Neural cell (in vitro differentiated cells): ENCODE measurements around the gene IQCM. TPM values are rescaled to one million over a fixed set of nuclear protein-coding genes. Genes with fewer than 3 reads are reported as not detected.

Source experiments
- H2AFZ ChIP-seq: fragments of 200-600, 300-800 bp; sonication (generic), shearing (Covaris generic); 2 replicates; pipeline ENCODE4 v1.6.0; 2014; ENCODE audit warnings: low read depth, mild to moderate bottlenecking, antibody characterized with exemption, low read length, moderate library complexity
- H3F3A ChIP-seq: fragments of 200-600 bp; shearing (Covaris generic); 2 replicates; pipeline ENCODE4 v1.6.1; 2016; ENCODE audit warnings: mild to moderate bottlenecking, moderate library complexity, mixed read lengths, antibody characterized with exemption, low read length; ENCODE audit not compliant: insufficient read depth, poor library complexity, severe bottlenecking
- H3K27ac ChIP-seq: fragments of 200-600, 300-800 bp; sonication (generic), shearing (Covaris generic); 2 replicates; pipeline ENCODE4 v1.5.1; 2014; ENCODE audit warnings: mild to moderate bottlenecking, low read length, moderate library complexity
- H3K27me3 ChIP-seq: fragments of 300-800, 200-600 bp; sonication (generic), shearing (Covaris generic); 2 replicates; pipeline ENCODE4 v1.6.0; 2014; ENCODE audit warnings: mild to moderate bottlenecking, low read depth, low read length, moderate library complexity; ENCODE audit not compliant: insufficient read depth
- H3K36me3 ChIP-seq: fragments of 300-800, 200-600 bp; sonication (generic), shearing (Covaris generic); 2 replicates; pipeline ENCODE4 v1.5.1; 2014; ENCODE audit warnings: mild to moderate bottlenecking, antibody characterized with exemption, low read length, moderate library complexity; ENCODE audit not compliant: insufficient read depth
- H3K4me2 ChIP-seq: fragments of 300-800, 200-600 bp; sonication (generic), shearing (Covaris generic); 2 replicates; pipeline ENCODE4 v1.6.0; 2014; ENCODE audit warnings: mild to moderate bottlenecking, low read length
- H3K4me3 ChIP-seq: fragments of 300-800, 200-600 bp; sonication (generic), shearing (Covaris generic); 2 replicates; pipeline ENCODE4 v1.5.1; 2014; ENCODE audit warnings: mild to moderate bottlenecking, low read length, moderate library complexity
- H3K79me2 ChIP-seq: fragments of 200-600 bp; shearing (Covaris generic); replicated peaks from 2 replicates; pipeline ENCODE4 v1.6.0; 2014; ENCODE audit warnings: mild to moderate bottlenecking, low read length, moderate library complexity; ENCODE audit not compliant: insufficient read depth
- H3K9ac ChIP-seq: fragments of 300-800, 200-600 bp; sonication (generic), shearing (Covaris generic); 2 replicates; pipeline ENCODE4 v1.6.1; 2016; ENCODE audit warnings: mild to moderate bottlenecking, low read length, mixed read lengths
- H3K9me2 ChIP-seq: fragments of 200-600 bp; shearing (Covaris generic); 2 replicates; pipeline ENCODE4 v1.6.1; 2016; ENCODE audit warnings: mild to moderate bottlenecking, low read length, mixed read lengths; ENCODE audit not compliant: insufficient read depth
- H3K9me3 ChIP-seq: fragments of 200-600, 300-800 bp; sonication (generic), shearing (Covaris generic); 2 replicates; pipeline ENCODE4 v1.6.1; 2016; ENCODE audit warnings: mild to moderate bottlenecking, mixed run types, low read length, moderate library complexity, mixed read lengths
- H4K20me1 ChIP-seq: fragments of 200-600 bp; shearing (Covaris generic); 2 replicates; pipeline ENCODE4 v1.6.1; 2016; ENCODE audit warnings: mild to moderate bottlenecking, mixed run types; ENCODE audit not compliant: insufficient read depth
- EP300 ChIP-seq: fragments of 450-650 bp; conservative IDR thresholded peaks from 2 replicates; pipeline ENCODE4 v1.6.1; 2014; ENCODE audit warnings: antibody characterized with exemption, mild to moderate bottlenecking, moderate library complexity; ENCODE audit not compliant: poor library complexity, severe bottlenecking
- EZH2 ChIP-seq: fragments of 200-600, 300-800 bp; shearing (Covaris generic), sonication (generic); IDR thresholded peaks from 2 replicates; pipeline ENCODE4 v1.6.1; 2014; ENCODE audit warnings: antibody characterized with exemption, low read length, borderline replicate concordance, mild to moderate bottlenecking; ENCODE audit not compliant: insufficient read depth, poor library complexity, severe bottlenecking
- MXI1 ChIP-seq: fragments of 450-650 bp; conservative IDR thresholded peaks from 2 replicates; pipeline ENCODE4 v1.6.1; 2014; ENCODE audit warnings: antibody characterized with exemption, mild to moderate bottlenecking; ENCODE audit not compliant: poor library complexity, severe bottlenecking
- POLR2AphosphoS5 ChIP-seq: IDR thresholded peaks from 2 replicates; pipeline ENCODE4 v1.6.1; 2012
- RAD21 ChIP-seq: fragments of 450-650 bp; conservative IDR thresholded peaks from 2 replicates; pipeline ENCODE4 v1.6.1; 2014; ENCODE audit warnings: antibody characterized with exemption, mild to moderate bottlenecking, moderate library complexity
- SMC3 ChIP-seq: fragments of 450-650 bp; conservative IDR thresholded peaks from 2 replicates; pipeline ENCODE4 v1.6.1; 2014; ENCODE audit warnings: antibody characterized with exemption, mild to moderate bottlenecking, moderate library complexity; ENCODE audit not compliant: poor library complexity
- TAF1 ChIP-seq: IDR thresholded peaks from 2 replicates; pipeline ENCODE4 v1.6.1; 2012; ENCODE audit warnings: low read depth
- polyA plus RNA-seq: library from polyadenylated mRNA; depleted of rRNA; stranded (reverse); fragments of >200 nt; gene quantifications from 2 replicates; pipeline ENCODE4 v1.2.3, GENCODE V29; 2014
- TF ChIP-seq, protein P1 (sequence below): IDR thresholded peaks from 2 replicates; pipeline ENCODE4 v1.6.1; 2012; ENCODE audit warnings: borderline replicate concordance
- TF ChIP-seq, protein P2 (sequence below): fragments of 450-650 bp; IDR thresholded peaks from 2 replicates; pipeline ENCODE4 v1.5.1; 2014; ENCODE audit warnings: antibody characterized with exemption, mild to moderate bottlenecking, moderate library complexity; ENCODE audit not compliant: poor library complexity, severe bottlenecking

Gene IQCM
- polyA plus RNA-seq, 1 donor from 2014 or later, result not detected

DNA sequence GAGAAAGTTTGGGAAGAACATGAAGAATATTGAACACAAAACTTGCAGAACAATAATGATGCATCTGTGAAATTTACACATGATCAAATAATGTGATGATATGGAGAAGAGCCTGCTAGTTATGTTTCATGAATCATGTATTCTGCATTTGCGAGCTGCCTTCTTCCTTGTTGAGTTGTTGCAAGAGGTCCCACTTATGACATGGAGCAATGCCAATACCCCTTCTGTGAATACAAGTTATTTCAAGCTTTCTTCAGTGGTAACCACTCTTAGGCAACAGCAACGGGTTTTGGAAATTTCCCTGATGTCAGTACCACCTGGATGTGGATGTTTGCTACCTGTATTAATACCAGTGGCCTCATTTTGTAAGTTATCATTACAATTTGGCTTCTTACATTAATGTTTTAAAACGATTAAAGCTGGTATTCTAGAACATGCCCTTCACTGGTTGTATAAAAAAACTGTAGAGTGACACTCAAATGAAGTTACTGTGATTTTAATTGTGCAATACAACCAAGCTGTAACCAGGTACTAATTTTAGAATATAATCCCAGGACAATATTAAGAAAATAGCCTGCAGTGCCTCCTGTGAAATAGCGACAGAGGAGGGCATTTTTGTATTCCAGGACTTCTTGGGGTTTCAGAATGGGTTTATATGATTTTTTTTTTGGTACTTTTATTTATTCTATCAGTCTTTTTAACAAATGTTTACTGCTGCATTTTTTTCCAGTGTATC is 25.3 kb downstream of the IQCM start:
- no peak for TF ChIP-seq EZH2
- TF ChIP-seq SMC3, result no peak
- TF ChIP-seq EP300, result no peak
- TF ChIP-seq POLR2AphosphoS5, result no peak
- no peak for TF ChIP-seq MXI1
- TF ChIP-seq, protein P1, sequence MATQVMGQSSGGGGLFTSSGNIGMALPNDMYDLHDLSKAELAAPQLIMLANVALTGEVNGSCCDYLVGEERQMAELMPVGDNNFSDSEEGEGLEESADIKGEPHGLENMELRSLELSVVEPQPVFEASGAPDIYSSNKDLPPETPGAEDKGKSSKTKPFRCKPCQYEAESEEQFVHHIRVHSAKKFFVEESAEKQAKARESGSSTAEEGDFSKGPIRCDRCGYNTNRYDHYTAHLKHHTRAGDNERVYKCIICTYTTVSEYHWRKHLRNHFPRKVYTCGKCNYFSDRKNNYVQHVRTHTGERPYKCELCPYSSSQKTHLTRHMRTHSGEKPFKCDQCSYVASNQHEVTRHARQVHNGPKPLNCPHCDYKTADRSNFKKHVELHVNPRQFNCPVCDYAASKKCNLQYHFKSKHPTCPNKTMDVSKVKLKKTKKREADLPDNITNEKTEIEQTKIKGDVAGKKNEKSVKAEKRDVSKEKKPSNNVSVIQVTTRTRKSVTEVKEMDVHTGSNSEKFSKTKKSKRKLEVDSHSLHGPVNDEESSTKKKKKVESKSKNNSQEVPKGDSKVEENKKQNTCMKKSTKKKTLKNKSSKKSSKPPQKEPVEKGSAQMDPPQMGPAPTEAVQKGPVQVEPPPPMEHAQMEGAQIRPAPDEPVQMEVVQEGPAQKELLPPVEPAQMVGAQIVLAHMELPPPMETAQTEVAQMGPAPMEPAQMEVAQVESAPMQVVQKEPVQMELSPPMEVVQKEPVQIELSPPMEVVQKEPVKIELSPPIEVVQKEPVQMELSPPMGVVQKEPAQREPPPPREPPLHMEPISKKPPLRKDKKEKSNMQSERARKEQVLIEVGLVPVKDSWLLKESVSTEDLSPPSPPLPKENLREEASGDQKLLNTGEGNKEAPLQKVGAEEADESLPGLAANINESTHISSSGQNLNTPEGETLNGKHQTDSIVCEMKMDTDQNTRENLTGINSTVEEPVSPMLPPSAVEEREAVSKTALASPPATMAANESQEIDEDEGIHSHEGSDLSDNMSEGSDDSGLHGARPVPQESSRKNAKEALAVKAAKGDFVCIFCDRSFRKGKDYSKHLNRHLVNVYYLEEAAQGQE, result no peak
- no peak for TF ChIP-seq TAF1
- TF ChIP-seq RAD21, result no peak
- TF ChIP-seq, protein P2, sequence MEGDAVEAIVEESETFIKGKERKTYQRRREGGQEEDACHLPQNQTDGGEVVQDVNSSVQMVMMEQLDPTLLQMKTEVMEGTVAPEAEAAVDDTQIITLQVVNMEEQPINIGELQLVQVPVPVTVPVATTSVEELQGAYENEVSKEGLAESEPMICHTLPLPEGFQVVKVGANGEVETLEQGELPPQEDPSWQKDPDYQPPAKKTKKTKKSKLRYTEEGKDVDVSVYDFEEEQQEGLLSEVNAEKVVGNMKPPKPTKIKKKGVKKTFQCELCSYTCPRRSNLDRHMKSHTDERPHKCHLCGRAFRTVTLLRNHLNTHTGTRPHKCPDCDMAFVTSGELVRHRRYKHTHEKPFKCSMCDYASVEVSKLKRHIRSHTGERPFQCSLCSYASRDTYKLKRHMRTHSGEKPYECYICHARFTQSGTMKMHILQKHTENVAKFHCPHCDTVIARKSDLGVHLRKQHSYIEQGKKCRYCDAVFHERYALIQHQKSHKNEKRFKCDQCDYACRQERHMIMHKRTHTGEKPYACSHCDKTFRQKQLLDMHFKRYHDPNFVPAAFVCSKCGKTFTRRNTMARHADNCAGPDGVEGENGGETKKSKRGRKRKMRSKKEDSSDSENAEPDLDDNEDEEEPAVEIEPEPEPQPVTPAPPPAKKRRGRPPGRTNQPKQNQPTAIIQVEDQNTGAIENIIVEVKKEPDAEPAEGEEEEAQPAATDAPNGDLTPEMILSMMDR, result no peak
- Histone ChIP-seq H3K27ac (no peak overlapping the region), H3K9ac (no peak overlapping the region), H3K4me2 (no peak overlapping the region), H3K4me3 (no peak overlapping the region), H3K79me2 (no peaks in the 10 kb centered on the region), H4K20me1 (no peaks in the 10 kb centered on the region), H3K36me3 (no peaks in the 10 kb centered on the region), H3F3A (no peaks in the 10 kb centered on the region), H3K9me3 (no peaks in the 10 kb centered on the region), H3K27me3 (no peaks in the 10 kb centered on the region), H3K9me2 (no peaks in the 10 kb centered on the region), H2AFZ (no peak overlapping the region)

- no peaks in the 10 kb centered on the region for H3K27me3 ChIP-seq
- no peaks in the 10 kb centered on the region for H3K79me2 ChIP-seq
- H3F3A ChIP-seq, result no peaks in the 10 kb centered on the region
- H3K4me3 ChIP-seq, result no peak overlapping the region
- no peak overlapping the region for H3K27ac ChIP-seq
- H3K36me3 ChIP-seq, result no peaks in the 10 kb centered on the region
- no peaks in the 10 kb centered on the region for H3K9me2 ChIP-seq
- no peak overlapping the region for H2AFZ ChIP-seq
- H3K4me2 ChIP-seq, result no peak overlapping the region
- H4K20me1 ChIP-seq, result no peaks in the 10 kb centered on the region
- H3K9ac ChIP-seq, result no peak overlapping the region
- no peak for TF ChIP-seq RAD21
- no peak for TF ChIP-seq MXI1
- TF ChIP-seq POLR2AphosphoS5, result no peak
- no peak for TF ChIP-seq EP300
- TF ChIP-seq, protein P1, result no peak
- TF ChIP-seq SMC3, result no peak
- TF ChIP-seq, protein P2, result no peak
- no peak for TF ChIP-seq EZH2
- no peak for TF ChIP-seq TAF1
- H3K9me3 ChIP-seq, result no peaks in the 10 kb centered on the region
These were observed 27.3 kb downstream of the IQCM start for GRCh38 chr4:149788300-149788699.
